HG02870 (cell line): ENCODE data around the gene PRAMEF17.
"Not testable (repeated sequence)": the region's sequence is repeated elsewhere in the genome, so short reads cannot be mapped to it uniquely, and the experiment has no call there.

Experiments used
- ATAC-seq: cut with Tn5 transposase; IDR thresholded peaks from one replicate; pipeline ENCODE4 v1.9.1; 2021; ENCODE audit warnings: mild to moderate bottlenecking, moderate library complexity; ENCODE audit not compliant: unreplicated experiment

PRAMEF17 gene, protein sequence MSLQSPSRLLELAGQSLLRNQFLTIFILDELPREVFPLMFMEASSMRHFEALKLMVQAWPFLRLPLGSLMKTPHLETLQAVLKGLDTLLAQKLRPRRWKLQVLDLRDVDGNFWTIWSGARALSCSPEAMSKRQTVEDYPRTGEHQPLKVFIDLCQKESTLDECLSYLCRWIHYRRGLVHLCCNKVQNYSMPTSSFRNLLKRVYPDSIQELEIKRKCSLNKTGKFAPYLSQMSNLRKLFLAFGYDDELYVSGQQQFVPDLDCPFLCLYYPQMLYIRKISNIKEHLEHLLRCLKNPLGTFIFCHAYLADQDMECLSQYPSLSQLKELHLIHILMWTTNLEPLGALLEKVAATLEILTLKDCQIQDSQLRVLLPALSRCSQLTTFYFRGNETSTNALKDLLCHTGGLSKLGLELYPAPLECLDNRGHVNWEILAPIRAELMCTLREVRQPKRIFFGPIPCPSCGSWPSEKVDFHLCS

DNA sequence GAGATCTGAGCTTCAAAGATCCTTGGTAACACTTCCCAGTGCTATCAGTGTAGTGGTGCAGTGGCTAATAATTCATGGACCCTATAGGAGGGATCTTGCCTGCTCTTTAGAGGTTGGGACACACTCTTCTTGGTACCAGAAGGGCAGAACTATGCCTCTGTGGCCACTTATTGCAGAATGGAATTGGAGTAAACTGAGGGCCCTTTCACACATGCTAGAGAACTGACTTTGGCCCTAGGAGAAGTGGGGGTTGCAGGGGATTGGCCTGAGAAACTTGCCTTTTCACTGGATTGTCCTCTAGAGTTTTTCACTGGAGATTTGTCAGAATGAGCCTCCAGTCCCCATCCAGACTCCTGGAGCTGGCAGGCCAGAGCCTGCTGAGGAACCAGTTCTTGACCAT, at the start of gene PRAMEF17:
Gene PRAMEF17 (plus strand): TSS at position 301 of the 400 bp plus-strand sequence. CDS start 26 bp downstream, at position 327.
- not testable (repeated sequence) for ATAC-seq

GRCh38 chr1:13342496-13342895, 46.9 kb upstream of the PRAMEF17 start:
- ATAC-seq = not testable (repeated sequence)

GRCh38 chr1:13347034-13347433, 42.4 kb upstream of the PRAMEF17 start, which contains the start of gene PRAMEF14:
Gene PRAMEF14 (minus strand): TSS chr1:13347134. CDS start chr1:13345314, 1,820 bp downstream.
- ATAC-seq = not testable (repeated sequence)

- ATAC-seq = not testable (repeated sequence)
These were observed 36.0 kb upstream of the PRAMEF17 start for GRCh38 chr1:13353476-13353875.

- ATAC-seq = not testable (repeated sequence)
These were observed 35.0 kb upstream of the PRAMEF17 start for GRCh38 chr1:13354475-13354874.

- ATAC-seq = not testable (repeated sequence)
These were observed 32.7 kb upstream of the PRAMEF17 start for GRCh38 chr1:13356774-13357173.

DNA sequence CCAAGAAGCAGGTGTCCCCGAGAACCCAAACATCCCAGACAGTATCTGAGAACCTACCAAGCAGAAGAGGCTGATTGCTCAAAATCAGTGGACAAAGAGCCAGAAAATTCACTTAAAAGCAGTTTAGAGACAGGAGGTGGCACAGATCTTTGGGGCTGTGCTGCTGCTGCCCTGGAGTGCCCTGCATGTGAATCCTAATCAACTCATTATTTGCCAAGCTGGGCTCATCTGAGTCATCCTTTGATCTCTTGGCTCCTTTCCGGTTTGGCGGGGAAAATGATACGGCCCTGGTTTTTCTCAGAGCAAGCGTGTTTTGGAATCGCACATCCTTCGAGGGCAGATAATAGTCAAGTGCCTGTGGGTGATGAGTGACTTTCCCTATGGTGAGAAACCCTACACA, 27.1 kb upstream of the PRAMEF17 start:
- not testable (repeated sequence) for ATAC-seq

GRCh38 chr1:13364928-13365327, 24.5 kb upstream of the PRAMEF17 start:
- not testable (repeated sequence) for ATAC-seq

GRCh38 chr1:13366536-13366935, 22.9 kb upstream of the PRAMEF17 start:
- ATAC-seq = not testable (repeated sequence)

GRCh38 chr1:13368544-13368943, 20.9 kb upstream of the PRAMEF17 start:
- ATAC-seq = not testable (repeated sequence)

- ATAC-seq = not testable (repeated sequence)
These were observed 10.4 kb upstream of the PRAMEF17 start for GRCh38 chr1:13378983-13379382.

GRCh38 chr1:13380380-13380779, 9.1 kb upstream of the PRAMEF17 start:
- ATAC-seq = not testable (repeated sequence)

DNA sequence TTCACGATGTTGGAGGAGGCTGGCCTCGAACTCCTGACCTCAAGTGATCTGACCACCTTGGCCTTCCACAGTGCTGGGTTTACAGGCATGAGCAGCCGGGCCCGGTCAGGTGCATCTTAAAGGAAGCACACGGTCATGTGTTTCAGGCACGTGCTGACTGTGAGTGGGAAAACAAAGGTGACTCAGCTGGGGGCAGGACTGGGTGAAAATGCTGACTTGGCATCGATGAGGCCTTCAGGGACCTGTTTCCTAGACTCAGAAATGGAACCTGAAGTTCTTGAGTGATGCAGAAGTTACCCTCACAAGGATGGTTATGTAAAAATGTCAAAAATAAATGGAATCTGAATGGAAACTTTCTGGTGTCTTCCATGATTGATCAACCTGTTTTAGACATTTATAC, 3.6 kb downstream of the PRAMEF17 start:
- not testable (repeated sequence) for ATAC-seq

DNA sequence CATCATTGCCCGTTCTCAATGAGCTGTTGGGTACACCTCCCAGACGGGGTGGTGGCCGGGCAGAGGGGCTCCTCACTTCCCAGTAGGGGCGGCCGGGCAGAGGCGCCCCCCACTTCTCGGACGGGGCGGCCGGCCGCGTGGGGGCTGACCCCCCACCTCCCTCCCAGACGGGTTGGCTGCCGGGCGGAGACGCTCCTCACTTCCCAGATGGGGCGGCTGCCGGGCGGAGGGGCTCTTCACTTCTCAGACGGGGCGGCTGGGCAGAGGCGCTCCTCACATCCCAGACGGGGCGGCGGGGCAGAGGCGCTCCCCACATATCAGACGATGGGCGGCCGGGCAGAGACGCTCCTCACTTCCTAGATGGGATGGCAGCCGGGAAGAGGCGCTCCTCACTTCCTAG, 5.3 kb downstream of the PRAMEF17 start:
- not testable (repeated sequence) for ATAC-seq

DNA sequence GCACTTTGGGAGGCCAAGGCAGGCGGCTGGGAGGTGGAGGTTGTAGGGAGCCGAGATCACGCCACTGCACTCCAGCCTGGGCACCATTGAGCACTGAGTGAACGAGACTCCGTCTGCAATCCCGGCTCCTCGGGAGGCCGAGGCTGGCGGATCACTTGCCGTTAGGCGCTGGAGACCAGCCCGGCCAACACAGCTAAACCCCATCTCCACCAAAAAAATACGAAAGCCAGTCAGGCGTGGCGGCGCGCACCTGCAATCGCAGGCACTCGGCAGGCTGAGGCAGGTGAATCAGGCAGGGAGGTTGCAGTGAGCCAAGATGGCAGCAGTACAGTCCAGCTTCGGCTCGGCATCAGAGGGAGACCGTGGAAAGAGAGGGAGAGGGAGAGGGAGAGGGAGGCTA, 5.9 kb downstream of the PRAMEF17 start:
- ATAC-seq = not testable (repeated sequence)

DNA sequence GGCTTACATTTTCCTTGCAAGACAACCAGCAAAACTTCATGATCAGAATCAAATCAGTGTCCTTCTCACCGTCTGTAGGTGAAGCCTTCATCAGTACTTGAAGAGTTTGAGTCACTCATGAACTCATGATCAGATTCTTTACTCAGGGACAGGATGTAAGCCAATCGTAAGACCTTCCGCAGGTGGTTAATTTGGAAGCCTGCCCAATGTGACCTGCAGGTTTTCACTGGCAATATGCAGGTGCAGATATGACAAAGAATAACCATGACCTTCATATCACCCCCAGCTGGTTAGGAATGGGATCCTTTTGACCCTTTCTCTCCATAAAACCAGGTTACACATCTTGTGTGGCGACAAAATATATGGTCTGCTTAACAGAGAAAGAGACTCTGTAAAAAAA, 18.4 kb downstream of the PRAMEF17 start:
- ATAC-seq = no peak

DNA sequence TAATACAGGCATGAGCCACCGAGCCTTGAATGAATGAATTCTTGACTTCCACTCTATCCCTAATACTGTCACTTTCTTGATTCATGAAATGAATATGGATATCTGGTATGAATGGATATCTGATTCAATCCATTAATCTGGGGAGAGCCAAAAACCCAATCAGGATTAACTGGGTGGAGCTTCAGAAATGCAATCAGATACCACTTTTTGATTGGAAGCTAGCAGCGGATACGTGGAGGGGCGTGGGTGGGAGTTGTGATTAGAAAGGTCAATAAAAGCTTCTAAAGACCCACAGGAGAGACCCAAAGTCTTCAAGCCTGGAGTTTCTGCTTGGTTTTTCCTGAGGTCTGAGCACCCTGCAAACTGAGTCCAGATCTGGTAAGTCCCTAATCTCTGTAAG, 20.7 kb downstream of the PRAMEF17 start, which contains the start of gene PRAMEF20:
Gene PRAMEF20 (plus strand): TSS at position 301 of the 400 bp plus-strand sequence. CDS start 5,905 bp downstream, outside the sequence.
- not testable (repeated sequence) for ATAC-seq

DNA sequence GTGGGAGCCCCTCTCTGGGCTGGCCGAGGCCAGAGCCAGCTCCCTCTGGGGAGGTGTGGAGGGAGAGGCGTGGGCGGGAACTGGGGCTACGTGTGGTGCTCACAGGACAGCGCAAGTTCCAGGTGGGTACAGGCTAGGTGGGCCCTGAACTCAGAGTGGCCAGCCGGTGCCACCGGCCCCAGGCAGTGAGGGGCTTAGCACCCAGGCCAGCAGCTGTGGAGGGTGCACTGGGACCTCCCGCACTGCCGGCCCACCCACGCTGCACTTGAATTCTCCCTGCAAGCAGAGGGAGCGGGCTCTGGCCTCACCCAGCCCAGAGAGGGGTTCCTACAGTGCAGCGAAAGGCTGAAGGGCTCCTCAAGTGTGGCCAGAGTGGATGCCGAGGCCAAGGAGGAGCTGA, 41.1 kb downstream of the PRAMEF17 start:
- no peak for ATAC-seq

GRCh38 chr1:13432251-13432650, 42.8 kb downstream of the PRAMEF17 start:
- no peak for ATAC-seq

- not testable (repeated sequence) for ATAC-seq
These were observed 44.4 kb downstream of the PRAMEF17 start for GRCh38 chr1:13433694-13434358.

GRCh38 chr1:13435458-13435857, 46.0 kb downstream of the PRAMEF17 start:
- ATAC-seq = no peak
